Right forelimb (tissue), 1 donor: ENCODE measurements around the gene PDGFRB.
A peak's percentile ranks its signal among the peaks of the same experiment; 100 is the strongest.

Experiments
- DNase-seq: peaks from one replicate; pipeline ENCODE4 v3.0.0-alpha.2; 2018

Gene PDGFRB

GRCh38 chr5:150155258-150156026 lies at the start of gene PDGFRB:
Gene PDGFRB, minus strand, starts transcription at chr5:150155845. Its CDS starts 18,798 bp downstream, at chr5:150137047.
- DNase-seq, result peak; percentile 93

GRCh38 chr5:150204590-150204960 lies 48.9 kb upstream of the PDGFRB start:
- no peak for DNase-seq

- DNase-seq, result no peak
Measured at GRCh38 chr5:150203832-150204589, 48.4 kb upstream of the PDGFRB start.

- DNase-seq, result no peak
Measured at GRCh38 chr5:150202501-150202900, 46.9 kb upstream of the PDGFRB start.

GRCh38 chr5:150197476-150197875 lies 41.8 kb upstream of the PDGFRB start:
- DNase-seq, result no peak

- DNase-seq, result no peak
Measured at GRCh38 chr5:150196986-150197385, 41.3 kb upstream of the PDGFRB start.

GRCh38 chr5:150196514-150196913 lies 40.9 kb upstream of the PDGFRB start:
- DNase-seq, result no peak

- DNase-seq, result no peak
Measured at GRCh38 chr5:150195736-150196485, 40.3 kb upstream of the PDGFRB start.

- DNase-seq, result no peak
Measured at GRCh38 chr5:150192462-150192861, 36.8 kb upstream of the PDGFRB start.

GRCh38 chr5:150190987-150191386 lies 35.3 kb upstream of the PDGFRB start:
- no peak for DNase-seq

- DNase-seq, result no peak
Measured at GRCh38 chr5:150190503-150190979, 34.9 kb upstream of the PDGFRB start.

- DNase-seq, result no peak
Measured at GRCh38 chr5:150189728-150190502, 34.3 kb upstream of the PDGFRB start, which contains the start of gene SLC6A7. Gene SLC6A7, plus strand, starts transcription at chr5:150190062. Its CDS starts 266 bp downstream, at chr5:150190328.

GRCh38 chr5:150189326-150189725 lies 33.7 kb upstream of the PDGFRB start:
- DNase-seq, result no peak

GRCh38 chr5:150188146-150188842 lies 32.6 kb upstream of the PDGFRB start:
- DNase-seq, result no peak

- no peak for DNase-seq
Measured at GRCh38 chr5:150186897-150187296, 31.3 kb upstream of the PDGFRB start.

- DNase-seq, result no peak
Measured at GRCh38 chr5:150186137-150186536, 30.5 kb upstream of the PDGFRB start.

GRCh38 chr5:150184990-150185912 lies 29.6 kb upstream of the PDGFRB start:
- no peak for DNase-seq

GRCh38 chr5:150184006-150184405 lies 28.4 kb upstream of the PDGFRB start:
- no peak for DNase-seq

- DNase-seq, result no peak
Measured at GRCh38 chr5:150183436-150183835, 27.8 kb upstream of the PDGFRB start.

GRCh38 chr5:150182774-150183173 lies 27.1 kb upstream of the PDGFRB start:
- no peak for DNase-seq
